ENCODE measurements around the gene NOL4L.

Gene NOL4L

DNA sequence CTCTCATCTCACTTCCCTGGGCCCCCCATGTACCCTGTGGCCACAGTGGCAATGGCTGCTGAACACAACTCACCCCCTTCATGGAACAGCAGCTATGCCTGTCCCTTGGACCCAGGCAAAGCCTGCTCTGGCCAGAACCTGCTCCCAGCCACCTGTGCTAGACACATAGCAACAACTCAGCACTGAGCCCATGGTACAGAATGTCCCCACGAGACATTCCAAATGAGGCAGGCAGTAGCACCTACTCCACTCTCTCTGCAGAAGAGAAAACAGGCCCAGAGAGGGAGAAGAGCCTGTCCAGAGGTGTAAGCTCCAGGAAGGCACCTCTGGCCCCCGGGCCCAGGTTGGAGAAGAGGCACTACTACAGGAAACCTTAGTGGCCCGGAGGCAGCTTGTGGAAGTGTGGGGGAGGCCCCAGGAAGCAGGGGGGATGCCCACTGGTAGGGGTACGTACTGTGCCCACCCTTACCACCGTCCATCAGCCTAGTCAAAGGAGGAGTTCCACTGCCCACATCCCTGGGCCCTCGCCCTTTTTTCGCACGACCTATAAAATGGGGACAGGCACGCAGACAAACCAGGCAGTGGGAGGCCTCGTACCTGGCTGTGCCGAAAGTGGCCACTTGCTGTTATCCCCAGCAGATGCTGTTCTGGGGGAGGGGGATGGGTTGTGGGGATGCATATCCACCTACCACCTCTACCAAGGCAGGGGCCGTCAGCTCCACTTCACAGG is 129.8 kb downstream of the NOL4L start:
- Mint-ChIP-seq H3K4me3 (no peak overlapping the region), H3K4me1 (peaks cover 38% of the 10 kb centered on the region), H3K9me3 (no peaks in the 10 kb centered on the region)

DNA sequence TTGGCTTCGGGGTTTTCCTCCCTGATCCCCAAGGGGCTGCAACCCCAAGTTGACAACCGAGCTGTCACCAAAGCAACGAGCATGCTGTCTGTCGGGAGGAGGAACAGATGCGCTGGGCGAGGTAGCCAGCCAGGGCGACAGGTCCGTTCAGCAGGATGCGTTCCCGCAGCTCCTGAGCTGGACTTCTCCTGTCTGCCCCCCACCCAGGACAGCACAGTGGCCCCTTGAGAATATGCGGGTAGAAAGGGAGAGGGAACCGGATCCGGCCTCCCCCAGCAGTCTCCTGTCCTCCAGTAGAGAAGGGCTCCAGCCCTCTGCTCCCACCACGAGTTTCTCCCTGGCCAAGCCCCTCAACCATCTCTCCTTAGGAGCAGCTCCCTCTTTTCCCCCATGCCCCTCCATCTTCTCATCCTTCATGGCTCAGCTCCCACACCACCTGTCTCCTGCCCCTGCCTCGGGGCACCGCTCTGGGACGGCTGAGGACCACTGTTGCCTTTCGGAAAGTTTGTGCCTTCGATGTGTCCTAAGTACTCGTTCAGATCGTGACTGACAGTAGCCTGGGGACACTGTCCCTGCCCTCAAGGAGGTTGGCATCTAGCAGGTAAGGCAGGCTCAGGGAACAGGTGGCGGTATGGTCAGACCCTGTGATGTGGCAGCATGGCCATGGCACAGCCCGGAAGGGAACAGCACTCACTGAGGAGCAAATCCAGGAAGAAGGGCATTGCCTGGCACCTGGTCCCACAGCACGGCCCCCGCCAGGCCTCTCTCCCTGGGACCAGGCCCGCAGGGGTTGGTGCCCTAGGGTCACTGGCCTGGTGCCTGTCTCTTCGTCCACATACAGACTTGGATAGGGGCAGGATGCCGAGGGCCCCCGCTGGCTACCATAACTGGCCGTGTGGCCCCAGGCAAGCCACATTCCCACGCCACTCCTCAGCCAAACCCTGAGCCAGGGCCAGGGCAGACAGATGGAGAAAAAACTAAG is 130.7 kb downstream of the NOL4L start:
- no peak for DNase-seq (ENCODE audit: low spot score in 2 of 2)
- H3K4me3 Mint-ChIP-seq: no peak overlapping the region
- peak overlapping the region; percentile 85 for H3K27ac Mint-ChIP-seq
- H3K9me3 Mint-ChIP-seq: no peaks in the 10 kb centered on the region
- peaks cover 47% of the 10 kb centered on the region for H3K4me1 Mint-ChIP-seq
- H3K36me3 Mint-ChIP-seq: peaks cover 44% of the 10 kb centered on the region
- ATAC-seq: no peak

More for the DNA sequence above, 129.8 kb downstream of the NOL4L start:
- ATAC-seq (no peak), DNase-seq (ENCODE audit: low spot score in 2 of 2) (no peak)
- Mint-ChIP-seq H3K36me3 (peaks cover 40% of the 10 kb centered on the region), H3K27ac (peak overlapping the region; percentile 85)

DNA sequence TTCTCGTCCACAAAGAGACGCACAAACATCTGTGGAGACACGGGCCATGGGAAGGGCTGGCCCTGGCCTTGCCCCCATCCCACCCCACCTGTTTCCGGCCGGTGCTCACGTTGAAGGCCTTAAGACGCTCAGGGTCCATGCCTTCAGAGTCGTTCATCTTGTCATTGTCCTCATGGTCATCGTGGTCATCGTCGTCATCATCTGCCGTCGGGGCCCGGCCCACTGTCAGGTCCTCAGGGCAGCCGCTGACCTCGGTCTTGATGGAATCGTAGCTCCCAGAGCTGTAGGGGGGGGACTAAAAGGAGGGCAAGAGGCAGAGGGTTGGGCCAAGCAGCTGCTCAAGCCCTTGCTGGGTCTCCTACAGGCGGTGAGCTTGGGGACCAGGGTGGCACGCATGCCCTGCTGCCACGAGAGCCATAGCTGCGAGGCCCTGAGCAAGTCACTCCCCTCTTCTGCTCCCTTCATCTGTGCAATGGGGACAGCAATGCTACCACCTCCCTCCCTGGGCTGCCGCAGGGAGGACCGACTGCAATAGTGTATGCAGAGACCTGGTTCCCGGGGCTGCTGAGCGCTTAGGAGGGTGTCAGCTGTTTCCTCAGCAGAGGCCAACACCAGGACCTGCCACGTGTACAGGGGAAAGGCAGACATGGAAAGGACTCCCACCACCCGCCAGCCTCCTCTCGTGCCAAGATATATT is 131.5 kb downstream of the NOL4L start:
- Mint-ChIP-seq H3K36me3 (peaks cover 51% of the 10 kb centered on the region), H3K9me3 (no peaks in the 10 kb centered on the region), H3K27ac (peak overlapping the region; percentile 85), H3K4me3 (no peak overlapping the region), H3K4me1 (peaks cover 49% of the 10 kb centered on the region)
- DNase-seq (ENCODE audit: low spot score in 2 of 2): no peak
- ATAC-seq: no peak

GRCh38 chr20:32452776-32453466 is 132.2 kb downstream of the NOL4L start:
- Mint-ChIP-seq H3K36me3 (peaks cover 58% of the 10 kb centered on the region), H3K4me3 (no peak overlapping the region), H3K27ac (peak overlapping the region; percentile 88), H3K4me1 (peaks cover 46% of the 10 kb centered on the region), H3K9me3 (no peaks in the 10 kb centered on the region)
- no peak for DNase-seq (ENCODE audit: low spot score in 2 of 2)
- ATAC-seq: no peak

- no peak for ATAC-seq
- peaks cover 68% of the 10 kb centered on the region for H3K36me3 Mint-ChIP-seq
- H3K9me3 Mint-ChIP-seq: no peaks in the 10 kb centered on the region
- H3K4me3 Mint-ChIP-seq: no peak overlapping the region
- DNase-seq (ENCODE audit: low spot score in 2 of 2): no peak
- H3K4me1 Mint-ChIP-seq: peaks cover 46% of the 10 kb centered on the region
- H3K27ac Mint-ChIP-seq: peak overlapping the region; percentile 88
These were observed 133.3 kb downstream of the NOL4L start for GRCh38 chr20:32451682-32452461.

DNA sequence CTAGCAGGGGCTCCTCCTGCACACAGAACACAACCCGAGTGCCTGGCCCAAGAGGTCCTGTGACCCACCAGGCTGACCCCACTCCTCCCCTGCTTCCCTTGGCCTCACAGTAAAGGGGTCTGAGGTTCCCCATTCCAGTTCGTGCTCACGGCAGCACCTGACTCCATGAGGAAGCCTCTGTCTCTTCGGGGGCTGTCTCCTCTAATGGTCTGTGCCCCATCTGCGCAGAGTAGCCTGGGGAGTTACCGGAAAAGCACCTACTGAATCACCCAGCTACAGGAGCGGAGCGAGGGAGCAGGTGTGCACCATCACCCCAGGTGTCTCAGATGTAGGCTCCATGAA is 133.8 kb downstream of the NOL4L start:
- H3K4me3 Mint-ChIP-seq: no peak overlapping the region
- H3K36me3 Mint-ChIP-seq: peaks cover 74% of the 10 kb centered on the region
- H3K27ac Mint-ChIP-seq: peak overlapping the region; percentile 88
- no peak for DNase-seq (ENCODE audit: low spot score in 2 of 2)
- no peak for ATAC-seq
- H3K4me1 Mint-ChIP-seq: peaks cover 46% of the 10 kb centered on the region
- no peaks in the 10 kb centered on the region for H3K9me3 Mint-ChIP-seq

DNA sequence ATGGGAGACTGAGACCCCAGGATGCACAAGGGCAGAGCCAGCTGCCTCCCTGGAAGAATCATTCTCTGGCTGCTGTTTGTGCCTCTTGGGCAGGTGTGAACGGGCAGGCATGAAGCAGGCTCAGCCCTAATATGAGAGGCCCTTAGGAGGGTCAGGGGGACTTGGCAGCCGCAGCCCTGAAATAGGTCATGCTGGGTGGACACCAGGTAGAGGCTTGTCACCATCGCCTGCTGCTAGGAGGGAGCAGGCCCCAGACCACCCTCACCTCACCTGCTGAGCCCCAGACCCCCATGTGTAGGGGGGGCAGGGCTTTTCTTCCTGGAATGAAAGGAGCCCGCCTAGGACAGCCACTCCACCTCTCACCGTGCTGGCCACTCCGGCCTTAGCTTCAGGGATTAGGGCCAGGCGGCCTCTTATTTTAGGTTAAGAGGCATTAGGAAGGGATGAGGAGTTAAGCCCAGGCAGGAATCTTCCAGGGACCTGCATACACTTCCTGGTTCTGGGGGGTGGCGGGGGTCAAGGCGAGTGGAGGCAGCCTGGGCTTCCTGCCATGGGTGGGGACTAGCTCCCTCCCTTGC is 134.6 kb downstream of the NOL4L start:
- no peak for ATAC-seq
- Mint-ChIP-seq H3K36me3 (peaks cover 78% of the 10 kb centered on the region), H3K4me1 (peaks cover 50% of the 10 kb centered on the region), H3K9me3 (no peaks in the 10 kb centered on the region), H3K4me3 (no peak overlapping the region), H3K27ac (peak overlapping the region; percentile 88)
- no peak for DNase-seq (ENCODE audit: low spot score in 2 of 2)

GRCh38 chr20:32449890-32450401 is 135.2 kb downstream of the NOL4L start:
- peak overlapping the region; percentile 88 for H3K27ac Mint-ChIP-seq
- no peak for DNase-seq (ENCODE audit: low spot score in 2 of 2)
- H3K4me3 Mint-ChIP-seq: no peak overlapping the region
- H3K4me1 Mint-ChIP-seq: peaks cover 50% of the 10 kb centered on the region
- no peaks in the 10 kb centered on the region for H3K9me3 Mint-ChIP-seq
- H3K36me3 Mint-ChIP-seq: peaks cover 78% of the 10 kb centered on the region
- ATAC-seq: no peak

DNA sequence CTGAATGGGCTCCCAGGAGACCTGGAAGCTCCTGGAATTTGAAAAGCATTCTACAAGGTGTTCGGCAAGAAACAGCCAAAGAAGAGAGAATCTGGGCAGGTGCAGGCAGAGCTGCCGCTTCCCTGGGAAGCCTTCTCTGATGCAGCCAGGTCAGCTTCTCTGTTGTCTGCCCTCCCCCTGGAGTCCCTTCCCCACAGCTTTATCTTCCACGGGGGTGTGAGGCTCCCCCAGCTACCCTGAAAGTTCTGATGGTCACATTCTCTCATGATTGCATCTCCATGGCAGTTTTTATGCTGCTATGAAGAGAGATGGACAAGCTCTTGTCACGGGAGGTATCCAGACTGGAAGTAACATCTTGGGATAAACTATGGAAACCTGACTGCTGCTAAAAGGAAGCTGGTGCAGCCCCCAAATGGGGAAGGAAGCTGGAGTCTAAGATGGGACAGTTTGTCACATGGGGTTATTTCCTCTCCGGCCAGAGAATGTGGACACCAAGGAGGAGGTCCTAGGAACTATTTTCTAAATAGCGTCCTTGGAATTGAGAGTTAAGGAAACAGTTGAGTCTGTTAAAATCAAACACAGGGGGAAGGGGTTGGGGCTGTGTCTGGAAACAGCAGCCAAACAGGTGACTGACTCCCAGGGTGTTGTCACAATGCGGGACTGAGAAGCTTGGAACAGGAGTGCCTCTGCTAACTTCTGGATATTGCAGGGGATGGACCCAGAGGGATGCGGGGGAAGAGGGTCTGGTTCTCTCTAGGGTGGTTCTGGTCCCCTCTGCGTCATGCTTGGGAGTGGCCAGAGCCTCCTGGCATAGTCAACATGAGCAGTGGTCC is 135.9 kb downstream of the NOL4L start:
- no peak for ATAC-seq

DNA sequence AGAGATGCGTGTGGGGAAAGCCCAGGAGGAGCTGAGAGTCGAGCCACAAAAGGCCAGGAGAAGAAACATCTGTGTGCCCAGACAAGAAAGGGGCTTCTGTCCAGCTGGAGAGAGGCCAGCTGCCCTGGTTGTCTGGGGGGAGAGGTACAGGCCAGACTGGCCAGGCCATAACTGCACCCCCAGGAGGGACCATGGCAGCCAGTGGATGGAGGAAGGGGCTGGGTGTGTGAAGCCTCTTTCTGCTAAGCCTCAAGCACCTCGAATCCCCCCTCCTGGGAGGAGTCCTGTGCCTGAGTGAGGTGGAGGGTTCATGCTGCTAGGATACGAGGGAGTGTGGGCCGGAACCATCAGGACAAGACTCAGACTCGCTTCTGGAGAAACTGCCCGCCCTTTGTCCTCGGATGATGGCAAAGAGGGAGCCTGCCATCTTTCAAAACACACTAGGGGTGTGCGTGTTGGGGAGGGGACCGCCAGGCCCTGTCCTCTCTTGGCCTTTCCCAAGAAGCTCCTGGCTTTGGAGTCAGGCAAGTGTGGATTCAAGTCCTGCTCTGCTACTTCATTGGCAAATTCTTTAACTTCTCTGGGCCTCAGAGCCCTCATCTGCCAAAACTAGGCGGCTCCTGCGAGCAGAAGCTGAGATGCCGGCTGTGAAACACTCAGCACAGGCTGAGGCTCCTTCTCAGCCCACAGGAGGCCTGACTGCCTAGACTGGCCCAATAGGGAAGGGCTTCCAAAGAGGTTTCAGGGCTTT is 136.7 kb downstream of the NOL4L start:
- ATAC-seq (no peak), DNase-seq (ENCODE audit: low spot score in 2 of 2) (no peak)
- Mint-ChIP-seq H3K4me1 (peaks cover 47% of the 10 kb centered on the region), H3K4me3 (no peak overlapping the region), H3K9me3 (no peaks in the 10 kb centered on the region), H3K36me3 (peaks cover 87% of the 10 kb centered on the region), H3K27ac (peak overlapping the region; percentile 88)

More for the DNA sequence above, 135.9 kb downstream of the NOL4L start:
- H3K4me3 Mint-ChIP-seq: no peak overlapping the region
- no peaks in the 10 kb centered on the region for H3K9me3 Mint-ChIP-seq
- DNase-seq (ENCODE audit: low spot score in 2 of 2): no peak
- H3K36me3 Mint-ChIP-seq: peaks cover 84% of the 10 kb centered on the region
- peak overlapping the region; percentile 88 for H3K27ac Mint-ChIP-seq
- peaks cover 45% of the 10 kb centered on the region for H3K4me1 Mint-ChIP-seq

- H3K4me3 Mint-ChIP-seq: no peak overlapping the region
- ATAC-seq (no peak), DNase-seq (ENCODE audit: low spot score in 2 of 2) (no peak)
- no peaks in the 10 kb centered on the region for H3K9me3 Mint-ChIP-seq
- peak overlapping the region; percentile 90 for H3K27ac Mint-ChIP-seq
- H3K4me1 Mint-ChIP-seq: peaks cover 50% of the 10 kb centered on the region
- peaks cover 87% of the 10 kb centered on the region for H3K36me3 Mint-ChIP-seq
These were observed 137.8 kb downstream of the NOL4L start for GRCh38 chr20:32447136-32448027.
